GM23338 (cell line): ENCODE measurements around the gene USP32.

Experiments used
- CREB1 ChIP-seq: fragments of 250-450 bp; sonication (Bioruptor Pico); IDR thresholded peaks from 2 replicates; pipeline ENCODE4 v1.5.0; 2020; ENCODE audit warnings: low read depth, mild to moderate bottlenecking, moderate library complexity
- EZH2 ChIP-seq: fragments of 200-600 bp; sonication (generic); IDR thresholded peaks from one replicate; pipeline ENCODE4 v1.8.0; 2017; ENCODE audit warnings: antibody characterized with exemption, mild to moderate bottlenecking, low read depth; ENCODE audit not compliant: unreplicated experiment
- EZH2phosphoT487 ChIP-seq: fragments of 200-600 bp; sonication (generic); IDR thresholded peaks from one replicate; pipeline ENCODE4 v1.8.1; 2018; ENCODE audit warnings: antibody characterized with exemption; ENCODE audit not compliant: unreplicated experiment
- JUNB ChIP-seq: IDR thresholded peaks from one replicate; pipeline ENCODE4 v1.6.1; 2016; ENCODE audit warnings: antibody characterized with exemption; ENCODE audit not compliant: unreplicated experiment
- NANOG ChIP-seq: IDR thresholded peaks from 2 replicates; pipeline ENCODE4 v1.6.1; 2016; ENCODE audit warnings: antibody characterized with exemption, borderline replicate concordance
- POLR2AphosphoS5 ChIP-seq: IDR thresholded peaks from 2 replicates; pipeline ENCODE4 v1.6.1; 2016; ENCODE audit warnings: antibody characterized with exemption, low read depth
- STAT1 ChIP-seq: IDR thresholded peaks from one replicate; pipeline ENCODE4 v1.6.1; 2016; ENCODE audit warnings: antibody characterized with exemption; ENCODE audit not compliant: unreplicated experiment
- ZNF114 ChIP-seq: fragments of 250-450 bp; sonication (Bioruptor Pico); IDR thresholded peaks from 2 replicates; pipeline ENCODE4 v1.5.0; 2020; ENCODE audit warnings: mild to moderate bottlenecking, moderate library complexity
- ZNF331 ChIP-seq: fragments of 250-450 bp; sonication (Bioruptor Pico); IDR thresholded peaks from 2 replicates; pipeline ENCODE4 v1.5.0; 2020; ENCODE audit warnings: low read depth, mild to moderate bottlenecking, moderate library complexity
- TF ChIP-seq, protein P1 (sequence below), 2 experiments: fragments of 200-600 bp in 1 of 2; sonication (generic) in 1 of 2; conservative IDR thresholded peaks; 2 replicates each; pipeline versions ENCODE4 v1.5.1 to v1.6.1; 2016 to 2017; ENCODE audit warnings: antibody characterized with exemption in 2 of 2, low read depth in 2 of 2, mild to moderate bottlenecking in 2 of 2, moderate library complexity in 1 of 2
- TF ChIP-seq, protein P2 (sequence below): IDR thresholded peaks from one replicate; pipeline ENCODE4 v1.6.1; 2018; ENCODE audit warnings: antibody characterized with exemption; ENCODE audit not compliant: unreplicated experiment
- TF ChIP-seq, protein P3 (sequence below): IDR thresholded peaks from 2 replicates; pipeline ENCODE4 v1.6.1; 2016; ENCODE audit warnings: antibody characterized with exemption

DNA sequence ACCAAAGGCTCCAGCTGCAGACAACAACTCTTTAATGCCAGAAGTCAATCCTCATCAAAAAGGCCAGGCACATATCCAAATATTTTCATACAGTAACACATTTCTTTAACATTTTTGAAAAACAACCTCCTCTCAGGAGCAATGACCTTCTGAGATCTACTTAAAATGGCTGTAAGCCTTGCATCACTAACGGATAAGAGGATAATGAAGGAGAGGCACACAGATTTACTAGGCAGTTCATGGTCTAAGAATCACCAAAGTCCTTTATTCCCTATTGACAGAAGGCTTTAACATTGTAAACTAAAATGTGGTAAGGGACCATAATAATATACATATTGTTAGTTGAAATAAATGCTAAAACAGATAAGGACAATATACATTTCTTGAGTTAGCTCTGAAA lies 114.7 kb downstream of the USP32 start:
- TF ChIP-seq, protein P1, sequence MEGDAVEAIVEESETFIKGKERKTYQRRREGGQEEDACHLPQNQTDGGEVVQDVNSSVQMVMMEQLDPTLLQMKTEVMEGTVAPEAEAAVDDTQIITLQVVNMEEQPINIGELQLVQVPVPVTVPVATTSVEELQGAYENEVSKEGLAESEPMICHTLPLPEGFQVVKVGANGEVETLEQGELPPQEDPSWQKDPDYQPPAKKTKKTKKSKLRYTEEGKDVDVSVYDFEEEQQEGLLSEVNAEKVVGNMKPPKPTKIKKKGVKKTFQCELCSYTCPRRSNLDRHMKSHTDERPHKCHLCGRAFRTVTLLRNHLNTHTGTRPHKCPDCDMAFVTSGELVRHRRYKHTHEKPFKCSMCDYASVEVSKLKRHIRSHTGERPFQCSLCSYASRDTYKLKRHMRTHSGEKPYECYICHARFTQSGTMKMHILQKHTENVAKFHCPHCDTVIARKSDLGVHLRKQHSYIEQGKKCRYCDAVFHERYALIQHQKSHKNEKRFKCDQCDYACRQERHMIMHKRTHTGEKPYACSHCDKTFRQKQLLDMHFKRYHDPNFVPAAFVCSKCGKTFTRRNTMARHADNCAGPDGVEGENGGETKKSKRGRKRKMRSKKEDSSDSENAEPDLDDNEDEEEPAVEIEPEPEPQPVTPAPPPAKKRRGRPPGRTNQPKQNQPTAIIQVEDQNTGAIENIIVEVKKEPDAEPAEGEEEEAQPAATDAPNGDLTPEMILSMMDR (conservative IDR thresholded peaks at IDR 0.05; ENCODE audit: low read depth in 2 of 2), result no peak
- no peak for TF ChIP-seq JUNB
- TF ChIP-seq POLR2AphosphoS5, result no peak
- no peak for TF ChIP-seq EZH2
- TF ChIP-seq, protein P2, sequence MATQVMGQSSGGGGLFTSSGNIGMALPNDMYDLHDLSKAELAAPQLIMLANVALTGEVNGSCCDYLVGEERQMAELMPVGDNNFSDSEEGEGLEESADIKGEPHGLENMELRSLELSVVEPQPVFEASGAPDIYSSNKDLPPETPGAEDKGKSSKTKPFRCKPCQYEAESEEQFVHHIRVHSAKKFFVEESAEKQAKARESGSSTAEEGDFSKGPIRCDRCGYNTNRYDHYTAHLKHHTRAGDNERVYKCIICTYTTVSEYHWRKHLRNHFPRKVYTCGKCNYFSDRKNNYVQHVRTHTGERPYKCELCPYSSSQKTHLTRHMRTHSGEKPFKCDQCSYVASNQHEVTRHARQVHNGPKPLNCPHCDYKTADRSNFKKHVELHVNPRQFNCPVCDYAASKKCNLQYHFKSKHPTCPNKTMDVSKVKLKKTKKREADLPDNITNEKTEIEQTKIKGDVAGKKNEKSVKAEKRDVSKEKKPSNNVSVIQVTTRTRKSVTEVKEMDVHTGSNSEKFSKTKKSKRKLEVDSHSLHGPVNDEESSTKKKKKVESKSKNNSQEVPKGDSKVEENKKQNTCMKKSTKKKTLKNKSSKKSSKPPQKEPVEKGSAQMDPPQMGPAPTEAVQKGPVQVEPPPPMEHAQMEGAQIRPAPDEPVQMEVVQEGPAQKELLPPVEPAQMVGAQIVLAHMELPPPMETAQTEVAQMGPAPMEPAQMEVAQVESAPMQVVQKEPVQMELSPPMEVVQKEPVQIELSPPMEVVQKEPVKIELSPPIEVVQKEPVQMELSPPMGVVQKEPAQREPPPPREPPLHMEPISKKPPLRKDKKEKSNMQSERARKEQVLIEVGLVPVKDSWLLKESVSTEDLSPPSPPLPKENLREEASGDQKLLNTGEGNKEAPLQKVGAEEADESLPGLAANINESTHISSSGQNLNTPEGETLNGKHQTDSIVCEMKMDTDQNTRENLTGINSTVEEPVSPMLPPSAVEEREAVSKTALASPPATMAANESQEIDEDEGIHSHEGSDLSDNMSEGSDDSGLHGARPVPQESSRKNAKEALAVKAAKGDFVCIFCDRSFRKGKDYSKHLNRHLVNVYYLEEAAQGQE, result no peak
- no peak for TF ChIP-seq STAT1
- TF ChIP-seq EZH2phosphoT487, result no peak
- no peak for TF ChIP-seq CREB1 (CRISPR knock-in tag)
- TF ChIP-seq ZNF114 (CRISPR knock-in tag), result no peak
- no peak for TF ChIP-seq NANOG
- TF ChIP-seq, protein P3, sequence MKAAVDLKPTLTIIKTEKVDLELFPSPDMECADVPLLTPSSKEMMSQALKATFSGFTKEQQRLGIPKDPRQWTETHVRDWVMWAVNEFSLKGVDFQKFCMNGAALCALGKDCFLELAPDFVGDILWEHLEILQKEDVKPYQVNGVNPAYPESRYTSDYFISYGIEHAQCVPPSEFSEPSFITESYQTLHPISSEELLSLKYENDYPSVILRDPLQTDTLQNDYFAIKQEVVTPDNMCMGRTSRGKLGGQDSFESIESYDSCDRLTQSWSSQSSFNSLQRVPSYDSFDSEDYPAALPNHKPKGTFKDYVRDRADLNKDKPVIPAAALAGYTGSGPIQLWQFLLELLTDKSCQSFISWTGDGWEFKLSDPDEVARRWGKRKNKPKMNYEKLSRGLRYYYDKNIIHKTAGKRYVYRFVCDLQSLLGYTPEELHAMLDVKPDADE, result no peak
- TF ChIP-seq ZNF331 (CRISPR knock-in tag), result no peak
